Upper lobe of right lung (tissue), 1 donor: Measurements from ENCODE around the gene PCBD2. TPM values are rescaled to one million over a fixed set of nuclear protein-coding genes. Genes with fewer than 3 reads are reported as not detected.

ENCODE experiments used
- ATAC-seq: fragments of 200-7000 bp; cut with Tn5 transposase; one replicate; pipeline ENCODE4 v1.9.1; 2020; ENCODE audit warnings: mild to moderate bottlenecking, moderate library complexity
- DNase-seq: peaks from one replicate; pipeline ENCODE4 v3.0.0-alpha.2; 2020
- H3K27ac ChIP-seq: fragments of 200-600 bp; one replicate; pipeline ENCODE4 v1.8.0; 2022
- H3K27me3 ChIP-seq: fragments of 200-600 bp; one replicate; pipeline ENCODE4 v1.8.0; 2022; ENCODE audit warnings: mild to moderate bottlenecking
- H3K36me3 ChIP-seq: fragments of 200-600 bp; one replicate; pipeline ENCODE4 v1.8.0; 2022
- H3K4me1 ChIP-seq: fragments of 200-600 bp; one replicate; pipeline ENCODE4 v1.8.0; 2022
- H3K4me3 ChIP-seq: fragments of 200-600 bp; one replicate; pipeline ENCODE4 v1.8.0; 2022; ENCODE audit warnings: mild to moderate bottlenecking
- H3K9me3 ChIP-seq: fragments of 200-600 bp; one replicate; pipeline ENCODE4 v1.8.0; 2022
- CTCF ChIP-seq: fragments of 200-600 bp; IDR thresholded peaks from one replicate; pipeline ENCODE4 v1.8.0; 2022; ENCODE audit warnings: antibody characterized with exemption
- intact Hi-C: fragments of 100-400 bp; cut with DNase I; formaldehyde crosslinking; loops from one replicate; pipeline ENCODE4 v1.11.0; 2022
- total RNA-seq: library from RNA; stranded (reverse); fragmentation: NEBNext Ultra II Directional; extraction: Animal tissue kit (Norgen Biotek cat#: 25700); gene quantifications from one replicate; pipeline ENCODE4 v1.2.1, GENCODE V29; 2021
- donor health status: DM: no; HTN: yes; CAD: no; lungs with severe emphysema.

The PCBD2 gene
- total RNA-seq, 1 donor from 2014 or later = 11.2 TPM

- no peak for TF ChIP-seq CTCF
- intact Hi-C loops = no loop called here
- ATAC-seq (no peak), DNase-seq (peak; percentile 53)
- H3K4me3 ChIP-seq = no peak overlapping the region
- H3K27me3 ChIP-seq = no peaks in the 10 kb centered on the region
- H3K27ac ChIP-seq = no peak overlapping the region
- no peaks in the 10 kb centered on the region for H3K9me3 ChIP-seq
- no peaks in the 10 kb centered on the region for H3K4me1 ChIP-seq
- no peaks in the 10 kb centered on the region for H3K36me3 ChIP-seq
Observed at GRCh38 chr5:135008981-135009735, 104.2 kb downstream of the PCBD2 start.

- Histone ChIP-seq H3K4me1 (no peaks in the 10 kb centered on the region), H3K9me3 (no peaks in the 10 kb centered on the region), H3K27me3 (no peaks in the 10 kb centered on the region), H3K4me3 (no peak overlapping the region), H3K27ac (no peak overlapping the region), H3K36me3 (no peaks in the 10 kb centered on the region)
- intact Hi-C loops = no loop called here
- TF ChIP-seq CTCF = no peak
- ATAC-seq (no peak), DNase-seq (peak; percentile 52)
Observed at GRCh38 chr5:135009736-135010501, 105.0 kb downstream of the PCBD2 start.

GRCh38 chr5:135010502-135011354, 105.8 kb downstream of the PCBD2 start:
- intact Hi-C loops = no loop called here
- no peaks in the 10 kb centered on the region for H3K9me3 ChIP-seq
- H3K36me3 ChIP-seq = no peaks in the 10 kb centered on the region
- no peaks in the 10 kb centered on the region for H3K27me3 ChIP-seq
- no peaks in the 10 kb centered on the region for H3K4me1 ChIP-seq
- H3K4me3 ChIP-seq = no peak overlapping the region
- ATAC-seq = no peak
- TF ChIP-seq CTCF = no peak
- peak; percentile 10 for DNase-seq
- H3K27ac ChIP-seq = no peak overlapping the region

DNA sequence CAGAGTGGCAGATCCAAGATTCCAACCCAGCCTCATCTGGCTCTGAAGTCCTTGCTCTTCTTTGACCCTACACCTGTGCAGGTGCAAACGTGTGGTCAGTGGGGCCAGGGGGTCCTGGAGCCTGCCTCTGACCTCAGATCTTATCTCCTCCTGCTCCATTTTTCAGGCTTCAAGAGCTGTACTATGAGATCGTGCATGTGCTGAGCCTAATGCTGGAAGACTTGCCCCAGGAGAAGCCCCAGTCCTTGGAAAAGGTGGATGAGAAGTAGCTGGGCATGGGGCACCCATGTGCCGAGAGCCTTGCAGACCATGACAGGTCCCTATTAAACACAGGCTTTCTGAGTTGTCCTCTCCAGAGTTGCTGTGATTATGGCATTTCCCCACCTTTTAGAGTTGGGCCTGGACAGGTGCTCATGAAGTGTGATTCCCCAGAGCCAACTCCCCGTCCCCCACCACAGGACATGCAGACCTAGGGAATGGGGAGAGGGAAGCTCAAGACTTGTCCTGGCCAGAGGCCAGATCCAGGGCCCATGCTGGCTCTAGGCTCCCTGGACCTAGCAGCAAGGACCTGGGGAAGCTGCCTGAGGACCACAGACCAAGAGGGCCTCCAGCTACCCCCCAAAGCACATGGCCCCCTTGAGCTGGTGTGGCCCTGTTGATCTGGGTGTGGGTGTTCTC, 106.6 kb downstream of the PCBD2 start:
- Histone ChIP-seq H3K4me3 (no peak overlapping the region), H3K4me1 (no peaks in the 10 kb centered on the region), H3K27me3 (no peaks in the 10 kb centered on the region), H3K36me3 (no peaks in the 10 kb centered on the region), H3K9me3 (no peaks in the 10 kb centered on the region), H3K27ac (no peak overlapping the region)
- TF ChIP-seq CTCF = no peak
- intact Hi-C loops = no loop called here
- ATAC-seq = no peak
- DNase-seq = peak; percentile 40

- Histone ChIP-seq H3K27me3 (no peaks in the 10 kb centered on the region), H3K4me3 (no peak overlapping the region), H3K9me3 (no peaks in the 10 kb centered on the region), H3K4me1 (no peaks in the 10 kb centered on the region), H3K27ac (no peak overlapping the region), H3K36me3 (no peaks in the 10 kb centered on the region)
- TF ChIP-seq CTCF = no peak
- DNase-seq (peak; percentile 30), ATAC-seq (no peak)
- intact Hi-C loops = no loop called here
Observed at GRCh38 chr5:135012033-135012588, 107.2 kb downstream of the PCBD2 start.
